Mononuclear cell (primary cell): Measurements from ENCODE around the gene CFI. TPM values are rescaled to one million over a fixed set of nuclear protein-coding genes. Genes with fewer than 3 reads are reported as not detected.

Source experiments
- H3K27me3 ChIP-seq: 2 replicates; pipeline ENCODE4 v1.6.0; 2011; ENCODE audit warnings: low read length, control low read depth; ENCODE audit not compliant: insufficient read depth
- H3K4me1 ChIP-seq: 2 replicates; pipeline ENCODE4 v1.5.1; 2011; ENCODE audit warnings: mild to moderate bottlenecking, low read length, control low read depth; ENCODE audit not compliant: insufficient read depth
- H3K4me3 ChIP-seq: 2 replicates; pipeline ENCODE4 v1.5.1; 2011; ENCODE audit warnings: mild to moderate bottlenecking, low read length, moderate library complexity
- H3K9me3 ChIP-seq: 2 replicates; pipeline ENCODE4 v1.5.1; 2011; ENCODE audit warnings: low read depth, mild to moderate bottlenecking, control low read depth, low read length
- total RNA-seq: library from RNA; depleted of rRNA; stranded (reverse); fragments of >200 nt; gene quantifications from one replicate; pipeline ENCODE4 v1.2.3, GENCODE V29; 2012

CFI gene
- total RNA-seq, 1 donor: under 0.01 TPM

- H3K9me3 ChIP-seq: no peaks in the 10 kb centered on the region
- H3K4me1 ChIP-seq: peaks cover 7% of the 10 kb centered on the region
- H3K4me3 ChIP-seq: peak within 1 kb of the TSS; percentile 73
- no peaks in the 10 kb centered on the region for H3K27me3 ChIP-seq
Observed at GRCh38 chr4:109729718-109730618, 71.8 kb downstream of the CFI start, which contains the start of gene PLA2G12A. Gene PLA2G12A (minus strand): TSS chr4:109730070. CDS start chr4:109729809, 261 bp downstream.

- H3K4me3 ChIP-seq: peak overlapping the region; percentile 73
Observed at GRCh38 chr4:109729117-109729717, 72.6 kb downstream of the CFI start.

GRCh38 chr4:109728385-109728784 lies 73.4 kb downstream of the CFI start:
- H3K4me3 ChIP-seq: no peak overlapping the region
- H3K4me1 ChIP-seq: peaks cover 7% of the 10 kb centered on the region
- H3K9me3 ChIP-seq: no peaks in the 10 kb centered on the region
- H3K27me3 ChIP-seq: no peaks in the 10 kb centered on the region

More at GRCh38 chr4:109729117-109729717, 72.6 kb downstream of the CFI start:
- H3K27me3 ChIP-seq: no peaks in the 10 kb centered on the region
- H3K9me3 ChIP-seq: no peaks in the 10 kb centered on the region
- peaks cover 7% of the 10 kb centered on the region for H3K4me1 ChIP-seq

- H3K9me3 ChIP-seq: no peaks in the 10 kb centered on the region
- H3K27me3 ChIP-seq: no peaks in the 10 kb centered on the region
- H3K4me1 ChIP-seq: no peaks in the 10 kb centered on the region
- H3K4me3 ChIP-seq: no peak overlapping the region
Observed at GRCh38 chr4:109723110-109723509, 78.7 kb downstream of the CFI start.

- no peaks in the 10 kb centered on the region for H3K9me3 ChIP-seq
- no peaks in the 10 kb centered on the region for H3K4me1 ChIP-seq
- no peaks in the 10 kb centered on the region for H3K27me3 ChIP-seq
- no peak overlapping the region for H3K4me3 ChIP-seq
Observed at GRCh38 chr4:109722357-109722756, 79.4 kb downstream of the CFI start.

- Histone ChIP-seq H3K4me3 (no peak overlapping the region), H3K4me1 (no peaks in the 10 kb centered on the region), H3K9me3 (no peaks in the 10 kb centered on the region), H3K27me3 (no peaks in the 10 kb centered on the region)
Observed at GRCh38 chr4:109721033-109721432, 80.8 kb downstream of the CFI start.

- no peak overlapping the region for H3K4me3 ChIP-seq
- H3K27me3 ChIP-seq: no peaks in the 10 kb centered on the region
- no peaks in the 10 kb centered on the region for H3K9me3 ChIP-seq
- H3K4me1 ChIP-seq: no peaks in the 10 kb centered on the region
Observed at GRCh38 chr4:109719604-109720003, 82.2 kb downstream of the CFI start.

- no peaks in the 10 kb centered on the region for H3K4me1 ChIP-seq
- no peaks in the 10 kb centered on the region for H3K9me3 ChIP-seq
- no peak overlapping the region for H3K4me3 ChIP-seq
- H3K27me3 ChIP-seq: no peaks in the 10 kb centered on the region
Observed at GRCh38 chr4:109718759-109719158, 83.0 kb downstream of the CFI start.

GRCh38 chr4:109713500-109713899 lies 88.3 kb downstream of the CFI start:
- no peaks in the 10 kb centered on the region for H3K9me3 ChIP-seq
- no peaks in the 10 kb centered on the region for H3K27me3 ChIP-seq
- H3K4me3 ChIP-seq: no peak overlapping the region
- no peaks in the 10 kb centered on the region for H3K4me1 ChIP-seq

- Histone ChIP-seq H3K9me3 (no peaks in the 10 kb centered on the region), H3K27me3 (no peaks in the 10 kb centered on the region), H3K4me1 (peaks cover 4% of the 10 kb centered on the region), H3K4me3 (no peak overlapping the region)
Observed at GRCh38 chr4:109708990-109709389, 92.8 kb downstream of the CFI start.

- Histone ChIP-seq H3K4me1 (peaks cover 10% of the 10 kb centered on the region), H3K9me3 (no peaks in the 10 kb centered on the region), H3K27me3 (no peaks in the 10 kb centered on the region), H3K4me3 (no peak overlapping the region)
Observed at GRCh38 chr4:109708435-109708834, 93.4 kb downstream of the CFI start.

GRCh38 chr4:109703664-109704361 lies 98.0 kb downstream of the CFI start:
- Histone ChIP-seq H3K4me3 (peak overlapping the region; percentile 60), H3K9me3 (no peaks in the 10 kb centered on the region), H3K27me3 (no peaks in the 10 kb centered on the region), H3K4me1 (peaks cover 23% of the 10 kb centered on the region)

- no peaks in the 10 kb centered on the region for H3K27me3 ChIP-seq
- no peaks in the 10 kb centered on the region for H3K9me3 ChIP-seq
- peak within 1 kb of the TSS; percentile 60 for H3K4me3 ChIP-seq
- peaks cover 23% of the 10 kb centered on the region for H3K4me1 ChIP-seq
Observed at GRCh38 chr4:109702950-109703663, 98.7 kb downstream of the CFI start, which contains the start of gene CASP6. Gene CASP6 (minus strand): TSS chr4:109703445. CDS start chr4:109703395, 50 bp downstream.

GRCh38 chr4:109701566-109702410 lies 100.0 kb downstream of the CFI start:
- Histone ChIP-seq H3K9me3 (no peaks in the 10 kb centered on the region), H3K4me3 (peak overlapping the region; percentile 60), H3K27me3 (no peaks in the 10 kb centered on the region)

More at GRCh38 chr4:109701566-109702410, 100.0 kb downstream of the CFI start:
- peaks cover 23% of the 10 kb centered on the region for H3K4me1 ChIP-seq
